IMR-90 (cell line): ENCODE measurements around the gene PTGS1. TPM values are rescaled to one million over a fixed set of nuclear protein-coding genes. Genes with fewer than 3 reads are reported as not detected.
"Not testable (repeated sequence)": the region's sequence is repeated elsewhere in the genome, so short reads cannot be mapped to it uniquely, and the experiment has no call there.

Experiments
- ATAC-seq: fragments of 200-7000 bp; cut with Tn5 transposase; 2 replicates; pipeline ENCODE4 v1.9.1; 2020; ENCODE audit warnings: low read depth, mild to moderate bottlenecking, moderate library complexity
- BruUV-seq: library from RNA; stranded (reverse); fragments of 400-500 nt; replicated peaks from 2 replicates; lab custom pipeline; 2021; lab: Mats Ljungman, UMichigan
- CTCF ChIA-PET: fragments of 300-600 bp; formaldehyde crosslinking; extraction: SDS; loops from one replicate; lab custom pipeline; 2021; ENCODE audit warnings: antibody characterized with exemption; lab: Yijun Ruan, JAX
- POLR2A ChIA-PET: fragments of 300-600 bp; sonication (Branson Sonifier 250); formaldehyde crosslinking; loops from one replicate; lab custom pipeline; 2022; ENCODE audit warnings: antibody characterized with exemption; ENCODE audit not compliant: unreplicated experiment; lab: Charles Lee
- DNase-seq: peaks from one replicate; pipeline ENCODE4 v3.0.0; 2013
- H2AFZ ChIP-seq: replicated peaks from 2 replicates; pipeline ENCODE3; 2013; ENCODE audit warnings: low read length, mild to moderate bottlenecking; ENCODE audit not compliant: poor library complexity
- H2AK5ac ChIP-seq: 2 replicates; pipeline ENCODE4 v1.6.1; 2013; ENCODE audit warnings: low read depth, low read length, inconsistent platforms
- H2AK9ac ChIP-seq: replicated peaks from 2 replicates; pipeline ENCODE3; 2013; ENCODE audit warnings: mild to moderate bottlenecking, low read depth, low read length, moderate library complexity; ENCODE audit not compliant: poor library complexity
- H2BK120ac ChIP-seq: 2 replicates; pipeline ENCODE4 v1.6.1; 2013; ENCODE audit warnings: low read depth, low read length, inconsistent platforms
- H2BK15ac ChIP-seq: 3 replicates; pipeline ENCODE4 v1.6.1; 2013; ENCODE audit warnings: low read depth, low read length, inconsistent platforms
- H2BK20ac ChIP-seq: 2 replicates; pipeline ENCODE4 v1.6.1; 2013; ENCODE audit warnings: low read depth, mild to moderate bottlenecking, inconsistent platforms, low read length, moderate library complexity
- H2BK5ac ChIP-seq: 2 replicates; pipeline ENCODE4 v1.6.1; 2013; ENCODE audit warnings: mild to moderate bottlenecking, low read depth, low read length, inconsistent platforms; ENCODE audit not compliant: poor library complexity, severe bottlenecking
- H3K14ac ChIP-seq: replicated peaks from 2 replicates; pipeline ENCODE4 v1.6.1; 2013; ENCODE audit warnings: low read depth, low read length, inconsistent platforms
- H3K18ac ChIP-seq: 2 replicates; pipeline ENCODE4 v1.6.1; 2013; ENCODE audit warnings: low read depth, low read length, control low read depth
- H3K23ac ChIP-seq: 2 replicates; pipeline ENCODE4 v1.6.1; 2013; ENCODE audit warnings: low read depth, low read length, inconsistent platforms
- H3K27ac ChIP-seq: 2 replicates; pipeline ENCODE4 v1.5.1; 2013; ENCODE audit warnings: mild to moderate bottlenecking, control low read depth, low read length; ENCODE audit not compliant: insufficient read depth
- H3K27me3 ChIP-seq: 2 replicates; pipeline ENCODE4 v1.6.1; 2013; ENCODE audit warnings: low read length; ENCODE audit not compliant: control insufficient read depth, insufficient read depth
- H3K36me3 ChIP-seq: 2 replicates; pipeline ENCODE4 v1.6.1; 2013; ENCODE audit warnings: low read length, mixed read lengths; ENCODE audit not compliant: control insufficient read depth, insufficient read depth
- H3K4ac ChIP-seq: 2 replicates; pipeline ENCODE4 v1.6.1; 2013; ENCODE audit warnings: low read depth, low read length, inconsistent platforms
- H3K4me1 ChIP-seq: 2 replicates; pipeline ENCODE4 v1.6.1; 2013; ENCODE audit warnings: low read length, mixed read lengths; ENCODE audit not compliant: control insufficient read depth, insufficient read depth
- H3K4me2 ChIP-seq: 2 replicates; pipeline ENCODE4 v1.6.1; 2013; ENCODE audit warnings: low read depth, mild to moderate bottlenecking, control low read depth, low read length, moderate library complexity
- H3K4me3 ChIP-seq: 2 replicates; pipeline ENCODE4 v1.5.1; 2013; ENCODE audit warnings: low read depth, mild to moderate bottlenecking, control low read depth, low read length, moderate library complexity; ENCODE audit not compliant: insufficient read depth
- H3K56ac ChIP-seq: 2 replicates; pipeline ENCODE4 v1.6.1; 2013; ENCODE audit warnings: low read length, inconsistent platforms; ENCODE audit not compliant: insufficient read depth; ENCODE audit errors: extremely low read depth
- H3K79me1 ChIP-seq, 2 experiments: 2 replicates each; pipeline ENCODE4 v1.6.1; 2013; ENCODE audit warnings: low read length in 2 of 2, inconsistent platforms in 1 of 2, low read depth in 1 of 2
- H3K9ac ChIP-seq: 2 replicates; pipeline ENCODE4 v1.6.1; 2013; ENCODE audit warnings: low read depth, low read length, control low read depth
- H3K9me1 ChIP-seq: 2 replicates; pipeline ENCODE4 v1.6.1; 2013; ENCODE audit warnings: low read length, inconsistent platforms; ENCODE audit not compliant: insufficient read depth
- H3K9me3 ChIP-seq: 2 replicates; pipeline ENCODE4 v1.6.1; 2013; ENCODE audit warnings: low read length; ENCODE audit not compliant: control insufficient read depth, insufficient read depth
- H4K20me1 ChIP-seq: 2 replicates; pipeline ENCODE4 v1.6.1; 2013; ENCODE audit warnings: low read length, inconsistent platforms; ENCODE audit not compliant: insufficient read depth
- H4K5ac ChIP-seq: 2 replicates; pipeline ENCODE4 v1.6.1; 2013; ENCODE audit warnings: mild to moderate bottlenecking, low read depth, low read length, control low read depth
- H4K8ac ChIP-seq, 2 experiments: 2 replicates each; pipeline ENCODE4 v1.6.1; 2013; ENCODE audit warnings: low read depth in 2 of 2, low read length in 2 of 2, control low read depth in 1 of 2, inconsistent platforms in 1 of 2
- H4K91ac ChIP-seq: 2 replicates; pipeline ENCODE4 v1.6.1; 2013; ENCODE audit warnings: low read depth, low read length, inconsistent platforms; ENCODE audit not compliant: insufficient read depth
- WGBS, 2 experiments: methylation state at CpG; one replicate each; pipeline versions ENCODE4 v1.1.5 to v1.1.7; 2013; ENCODE audit warnings: missing lambda C conversion rate in 2 of 2; ENCODE audit not compliant: insufficient read length in 1 of 2; ENCODE audit errors: extremely low coverage in 2 of 2; 5-methylcytosine and 5-hydroxymethylcytosine counted together
- dilution Hi-C: fragments of 300-500 bp; cut with HindIII; formaldehyde crosslinking; loops from one replicate; pipeline ENCODE4 v1.14.3; 2018; ENCODE audit warnings: low sequenced_read_pairs; ENCODE audit not compliant: unreplicated experiment
- in situ Hi-C: fragments of 300-500 bp; cut with MboI; formaldehyde crosslinking; loops from 3 replicates; pipeline ENCODE4 v1.14.3; 2019; ENCODE audit warnings: low sequenced_read_pairs, inconsistent platforms, mixed read lengths
- intact Hi-C: fragments of 100-400 bp; cut with micrococcal nuclease; formaldehyde crosslinking; loops from 2 replicates; pipeline ENCODE4 v1.10.0; 2022
- polyA plus RNA-seq, 3 experiments: library from polyadenylated mRNA; depleted of rRNA; stranded (reverse); fragments of >200 nt; gene quantifications; 2 replicates each; pipeline ENCODE4 v1.2.3, GENCODE V29; 2012; ENCODE audit warnings: low replicate concordance in 1 of 3
- total RNA-seq: library from RNA; depleted of rRNA; stranded (reverse); fragments of >200 nt; gene quantifications from 2 replicates; pipeline ENCODE4 v1.2.3, GENCODE V29; 2012

The PTGS1 gene
- total and polyA plus RNA-seq, 2 of the 4 experiments (the other 2 are of a cell fraction), result 24.7 to 38.3 TPM

GRCh38 chr9:122405304-122406069 lies 34.7 kb downstream of the PTGS1 start:
- H2AK5ac ChIP-seq, result peak overlapping the region; percentile 76
- H3K27me3 ChIP-seq, H2AFZ ChIP-seq, H3K14ac ChIP-seq, H3K4me2 ChIP-seq, H2BK5ac ChIP-seq, H4K20me1 ChIP-seq, BruUV-seq, H3K9ac ChIP-seq, H3K36me3 ChIP-seq, H3K4me3 ChIP-seq, H3K23ac ChIP-seq, ATAC-seq, H2AK9ac ChIP-seq, H3K27ac ChIP-seq, dilution Hi-C loops, intact Hi-C loops, POLR2A ChIA-PET, H3K79me1 ChIP-seq, DNase-seq, H3K9me3 ChIP-seq, H3K18ac ChIP-seq, CTCF ChIA-PET, H4K8ac ChIP-seq, H4K5ac ChIP-seq, H3K56ac ChIP-seq, H4K91ac ChIP-seq: not testable (repeated sequence)
- peaks cover 14% of the 10 kb centered on the region; the same call in 1 of the 2 replicates for H3K9me1 ChIP-seq
- in situ Hi-C loops, result loop anchor here (5.0 kb wide), 1 partner anchor 37 kb away; no protein-coding TSS in a partner anchor
- peak overlapping the region; percentile 25; the same call in 1 of the 2 replicates for H3K4ac ChIP-seq
- 96% methylated on average over 5 of the region's 15 CpGs; no CpG with 5 or more reads in 1 of the 2 experiments for WGBS, 2 experiments
- 0 out of 2 replicates have a peak overlapping the region, but pooled peaks have one; percentile 30 for H2BK20ac ChIP-seq
- peak overlapping the region; percentile 35; the same call in 1 of the 2 replicates for H2BK120ac ChIP-seq
- peak overlapping the region; percentile 77; the same call in 2 of the 3 replicates for H2BK15ac ChIP-seq
- peaks cover 10% of the 10 kb centered on the region for H3K4me1 ChIP-seq
